A549 treated with GW870086 at 1 μM for 4 hours (cell line): ENCODE results near the gene NAA50. TPM values are rescaled to one million over a fixed set of nuclear protein-coding genes. Genes with fewer than 3 reads are reported as not detected.

Experiments
- total RNA-seq: library from RNA; stranded (reverse); fragments of 200-300 nt; extraction: Qiagen RNA extraction; gene quantifications from 5 replicates; pipeline ENCODE4 v1.2.3, GENCODE V29; 2022; ENCODE audit warnings: low read depth

Gene NAA50
- total RNA-seq, result 141 to 174 TPM (median 156 TPM) in 5 replicates

DNA sequence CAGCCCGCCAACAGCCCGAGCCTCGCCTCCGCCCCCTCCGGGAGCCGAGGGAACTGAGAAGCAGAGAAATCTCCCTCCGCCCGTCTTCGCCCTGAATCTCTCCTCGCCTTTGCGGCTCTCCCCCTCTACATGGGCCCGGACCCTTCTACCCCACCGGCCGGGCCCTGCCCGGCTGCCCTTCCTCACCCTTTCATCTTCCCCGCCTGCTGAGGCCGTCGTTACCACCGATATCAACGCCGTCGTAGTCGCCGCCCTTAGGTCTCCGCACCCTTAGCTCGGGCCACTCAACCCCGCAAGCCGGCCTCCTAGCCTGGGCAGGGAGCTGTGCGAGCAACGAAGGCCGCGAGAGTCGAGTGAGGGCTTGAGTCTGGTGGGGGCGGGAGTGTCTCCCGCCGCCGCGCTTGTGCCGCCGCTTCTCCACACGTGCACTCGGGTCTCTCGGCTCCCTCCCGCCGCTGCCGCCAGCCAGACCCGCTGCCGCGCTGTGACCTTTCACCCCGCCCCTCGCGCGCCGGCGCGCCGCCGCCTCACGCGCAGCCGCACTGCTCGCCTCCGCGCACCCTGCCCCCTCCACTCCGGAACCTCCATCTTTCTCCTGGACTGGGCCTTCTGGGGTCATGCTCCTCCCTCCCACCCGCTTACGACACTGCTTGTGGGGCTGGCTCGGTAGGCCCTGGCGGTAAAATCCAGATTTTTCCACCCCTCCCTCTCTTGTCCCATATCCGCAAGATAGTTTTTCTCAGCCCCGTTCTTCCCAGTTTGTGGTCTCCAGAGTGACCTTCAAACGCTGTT lies at the start of gene NAA50:
Gene NAA50, minus strand, starts transcription at position 494 of the 792 bp plus-strand sequence. Its CDS starts 300 bp downstream, at position 194.

DNA sequence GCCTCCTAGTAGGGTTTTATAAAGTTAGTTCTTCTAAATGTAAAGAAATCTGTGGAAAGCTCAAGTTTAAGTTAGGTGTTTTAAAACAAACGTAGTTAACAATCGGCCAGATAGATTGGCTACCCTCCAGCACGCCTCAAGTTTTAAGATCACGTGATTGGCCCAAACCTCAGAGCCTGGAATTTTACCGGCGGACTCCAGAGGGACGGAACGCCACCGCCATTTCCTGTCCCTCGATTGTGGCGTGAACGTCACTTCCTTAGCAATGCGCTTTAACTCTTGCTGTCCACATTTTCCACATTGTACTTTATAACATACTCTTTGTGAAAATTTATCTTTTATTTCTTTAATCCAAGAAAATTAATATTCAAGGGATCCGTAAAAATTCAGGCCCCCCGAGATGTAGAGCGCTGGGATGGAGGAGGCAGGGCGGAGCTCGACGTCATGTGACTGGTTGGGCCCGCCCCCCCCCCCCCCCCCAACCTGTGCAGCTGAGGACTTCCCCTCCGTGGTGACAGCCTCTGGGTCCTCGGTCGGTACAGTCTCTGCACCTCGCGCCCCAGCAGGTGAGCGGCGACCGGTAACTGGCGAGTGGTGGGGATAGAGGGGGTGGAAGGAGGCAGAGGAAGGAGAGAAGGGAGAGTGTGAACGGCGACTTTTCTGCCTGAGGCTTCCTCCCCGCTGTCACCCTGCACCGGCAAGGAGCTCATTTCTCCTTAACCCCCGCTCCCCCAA lies 666 bp upstream of the NAA50 start, which contains the start of gene ATP6V1A:
Gene ATP6V1A, plus strand, starts transcription at position 488 of the 735 bp plus-strand sequence. CDS start 31,719 bp downstream, outside the sequence.

DNA sequence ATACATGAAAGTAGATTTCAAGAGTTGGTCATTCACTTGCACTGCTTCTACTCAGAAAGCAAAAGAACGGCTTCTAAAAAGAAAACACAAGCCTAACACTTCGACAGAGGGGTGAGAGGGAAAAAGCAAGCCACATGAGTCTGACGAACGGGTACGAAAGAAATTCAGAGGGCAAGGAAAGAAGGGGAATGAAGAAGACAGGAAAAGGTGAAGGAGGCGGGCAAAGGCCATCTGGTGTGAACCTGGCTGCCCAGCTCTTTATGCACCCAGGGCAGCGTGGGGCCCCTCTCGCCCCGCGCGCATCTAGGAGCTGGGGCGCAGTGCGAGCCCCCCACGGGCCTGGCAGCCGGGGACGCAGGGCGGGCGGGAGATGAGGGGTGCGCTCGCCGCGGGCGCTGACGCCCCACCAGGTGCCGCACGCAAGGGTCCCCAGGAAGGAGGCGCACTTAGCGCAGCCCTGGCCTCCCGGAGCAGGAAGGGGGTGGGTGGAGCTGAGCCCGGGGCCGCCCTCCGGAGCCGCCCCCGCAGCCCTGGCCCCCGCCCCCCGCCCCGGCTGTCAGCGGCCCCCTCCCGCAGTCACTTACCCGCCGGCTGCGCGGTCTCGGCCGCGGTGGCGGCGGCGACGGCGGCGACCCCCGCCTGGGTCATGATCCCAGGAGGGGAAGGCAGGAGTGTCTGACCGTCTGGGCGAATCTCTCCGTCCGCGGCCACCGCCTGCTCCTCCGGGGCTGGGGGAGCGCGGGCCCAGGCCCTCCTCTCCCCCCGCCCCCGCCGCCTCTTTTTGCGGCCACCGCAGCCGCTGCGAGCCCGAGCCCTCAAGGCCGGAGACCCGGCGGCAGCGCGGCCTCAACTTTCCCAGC lies 50.0 kb downstream of the NAA50 start, which contains the start of gene USF3:
Gene USF3, minus strand, starts transcription at position 857 of the 860 bp plus-strand sequence. CDS start 21,764 bp downstream, outside the sequence.

Other genes with a start within 250 kb of the NAA50 start
- 4.1 to 10.2 TPM (median 9.0 TPM) in 5 replicates for gene SPICE1, start 231.1 kb downstream of the NAA50 start, total RNA-seq
- 0.43 to 1.1 TPM (median 0.80 TPM) in 5 replicates for gene SIDT1, start 213.7 kb downstream of the NAA50 start, total RNA-seq
- 2.2 to 2.8 TPM (median 2.5 TPM) in 5 replicates for gene USF3, start 49.6 kb downstream of the NAA50 start, total RNA-seq
- gene ATP6V1A, start 786 bp upstream of the NAA50 start, total RNA-seq, result 15.6 to 19.9 TPM (median 18.8 TPM) in 5 replicates
- gene GRAMD1C, start 92.5 kb upstream of the NAA50 start, total RNA-seq, result 0.47 to 1.2 TPM (median 0.96 TPM) in 5 replicates
- 3.2 to 3.5 TPM (median 3.5 TPM) in 5 replicates for gene ZDHHC23, start 201.8 kb upstream of the NAA50 start, total RNA-seq